Left kidney (tissue), 2 donors: Measurements from ENCODE around the gene PSPN. TPM values are rescaled to one million over a fixed set of nuclear protein-coding genes. Genes with fewer than 3 reads are reported as not detected.
"Not testable (repeated sequence)": the region's sequence is repeated elsewhere in the genome, so short reads cannot be mapped to it uniquely, and the experiment has no call there.

ENCODE experiments used
- DNase-seq: peaks from one replicate; pipeline ENCODE4 v3.0.0-alpha.2; 2013
- polyA plus RNA-seq: library from polyadenylated mRNA; unstranded; fragments of 120-200 nt; gene quantifications from one replicate; pipeline ENCODE4 v1.2.1, GENCODE V29; 2013; ENCODE audit not compliant: insufficient read length

The PSPN gene
- polyA plus RNA-seq, 1 donor, result 2.4 TPM

GRCh38 chr19:6374161-6374709 is 1.5 kb downstream of the PSPN start:
- no peak for DNase-seq

GRCh38 chr19:6373813-6374108 is 2.0 kb downstream of the PSPN start:
- no peak for DNase-seq

DNA sequence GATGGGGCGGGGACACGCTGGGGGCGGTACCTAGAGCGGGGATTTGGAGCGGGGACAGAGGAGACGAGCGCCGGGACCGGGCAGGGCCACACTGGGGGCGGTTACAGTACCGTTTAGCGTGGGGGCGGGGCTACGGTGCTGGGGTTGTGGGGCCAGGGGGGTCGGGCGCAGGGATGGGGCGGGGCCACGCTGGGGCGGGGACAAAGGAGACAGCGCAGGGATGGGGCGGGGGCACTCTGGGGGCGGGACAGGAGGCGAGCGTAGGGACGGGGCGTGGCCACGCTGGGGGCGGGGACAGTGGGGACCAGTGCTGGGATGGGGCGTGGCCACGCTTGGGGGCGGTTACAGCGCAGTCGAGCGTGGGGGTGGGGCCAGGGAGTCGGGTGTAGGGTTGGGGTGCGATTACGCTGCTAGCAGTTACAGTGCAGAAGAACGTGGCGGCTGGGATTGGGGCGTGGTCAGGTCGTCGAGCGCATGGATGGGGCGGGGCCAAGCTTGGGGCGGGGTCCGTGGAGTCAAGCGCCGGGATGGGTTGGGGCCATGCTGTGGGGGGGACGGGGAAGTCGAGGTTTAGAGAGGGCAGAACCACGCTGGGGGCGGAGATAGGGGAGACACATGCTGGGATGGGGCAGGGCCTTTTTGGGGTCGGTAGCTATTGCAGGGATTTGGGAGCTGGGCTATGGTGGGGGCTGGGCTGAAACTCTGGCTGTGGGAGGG is 2.5 kb downstream of the PSPN start:
- peak; percentile 95 for DNase-seq

DNA sequence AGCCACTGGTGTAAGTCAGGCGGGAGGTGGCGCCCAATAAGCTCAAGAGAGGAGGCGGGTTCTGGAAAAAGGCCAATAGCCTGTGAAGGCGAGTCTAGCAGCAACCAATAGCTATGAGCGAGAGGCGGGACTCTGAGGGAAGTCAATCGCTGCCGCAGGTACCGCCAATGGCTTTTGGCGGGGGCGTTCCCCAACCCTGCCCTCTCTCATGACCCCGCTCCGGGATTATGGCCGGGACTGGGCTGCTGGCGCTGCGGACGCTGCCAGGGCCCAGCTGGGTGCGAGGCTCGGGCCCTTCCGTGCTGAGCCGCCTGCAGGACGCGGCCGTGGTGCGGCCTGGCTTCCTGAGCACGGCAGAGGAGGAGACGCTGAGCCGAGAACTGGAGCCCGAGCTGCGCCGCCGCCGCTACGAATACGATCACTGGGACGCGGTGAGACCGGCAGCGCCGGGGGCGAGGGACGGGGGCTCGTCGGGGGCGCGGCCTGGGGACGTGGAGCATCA is 3.1 kb downstream of the PSPN start, which contains the start of gene ALKBH7:
ALKBH7 (plus strand) TSS at position 201 of the 502 bp plus-strand sequence; CDS start at position 228, 27 bp downstream.
- DNase-seq, result peak; percentile 100

DNA sequence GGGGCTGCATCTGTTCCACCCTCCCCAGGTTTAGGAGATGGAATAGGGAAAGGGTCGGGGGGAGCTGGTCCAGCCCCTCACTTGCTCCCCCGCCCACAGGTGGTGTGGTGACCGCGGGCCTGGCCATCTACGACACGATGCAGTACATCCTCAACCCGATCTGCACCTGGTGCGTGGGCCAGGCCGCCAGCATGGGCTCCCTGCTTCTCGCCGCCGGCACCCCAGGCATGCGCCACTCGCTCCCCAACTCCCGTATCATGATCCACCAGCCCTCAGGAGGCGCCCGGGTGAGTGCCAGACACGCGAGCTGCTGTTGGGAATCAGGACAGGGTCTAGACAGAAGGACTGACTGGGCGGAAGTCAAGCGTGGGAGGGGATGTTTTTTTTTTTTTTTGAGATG is 11.4 kb downstream of the PSPN start:
- DNase-seq, result no peak

DNA sequence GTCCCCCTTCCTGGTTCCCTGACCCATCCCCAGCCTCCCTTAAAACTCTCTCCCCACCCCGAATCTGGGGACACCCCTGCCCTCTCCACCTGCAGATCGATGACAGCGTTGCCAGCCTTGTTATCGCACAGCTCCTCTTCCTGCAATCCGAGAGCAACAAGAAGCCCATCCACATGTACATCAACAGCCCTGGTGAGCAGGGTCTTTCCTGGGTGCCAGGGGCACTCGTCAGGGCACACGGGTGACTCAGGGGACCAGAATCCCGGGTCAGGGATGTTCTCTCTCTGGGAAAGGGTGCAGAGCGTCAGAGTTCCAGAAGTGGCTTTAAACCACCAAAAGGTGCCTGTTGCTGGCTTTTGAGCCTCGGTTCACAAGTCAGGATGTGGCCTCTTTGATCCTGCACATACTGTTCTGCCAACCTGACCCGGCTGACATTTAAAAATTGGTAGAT is 13.4 kb downstream of the PSPN start:
- DNase-seq, result no peak

GRCh38 chr19:6362027-6362350 is 13.7 kb downstream of the PSPN start:
- no peak for DNase-seq

- DNase-seq, result not testable (repeated sequence)
Measured at GRCh38 chr19:6360857-6361216, 14.9 kb downstream of the PSPN start.

DNA sequence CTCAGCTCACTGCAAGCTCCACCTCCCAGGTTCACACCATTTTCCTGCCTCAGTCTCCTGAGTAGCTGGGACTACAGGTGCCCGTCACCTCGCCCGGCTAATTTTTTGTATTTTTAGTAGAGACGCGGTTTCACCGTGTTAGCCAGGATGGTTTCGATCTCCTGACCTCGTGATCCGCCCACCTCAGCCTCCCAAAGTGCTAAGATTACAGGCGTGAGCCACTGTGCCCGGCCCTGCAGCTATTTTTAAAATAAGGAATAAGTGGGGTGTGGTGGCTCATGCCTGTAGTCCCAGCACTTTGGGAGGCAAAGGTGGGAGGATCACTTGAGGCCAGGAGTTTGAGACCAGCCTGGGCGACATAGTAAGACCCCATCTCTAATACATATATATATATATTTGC is 15.3 kb downstream of the PSPN start:
- DNase-seq, result not testable (repeated sequence)

GRCh38 chr19:6359568-6360341 is 16.0 kb downstream of the PSPN start:
- no peak for DNase-seq

- no peak for DNase-seq
Measured at GRCh38 chr19:6358003-6358402, 17.7 kb downstream of the PSPN start.

DNA sequence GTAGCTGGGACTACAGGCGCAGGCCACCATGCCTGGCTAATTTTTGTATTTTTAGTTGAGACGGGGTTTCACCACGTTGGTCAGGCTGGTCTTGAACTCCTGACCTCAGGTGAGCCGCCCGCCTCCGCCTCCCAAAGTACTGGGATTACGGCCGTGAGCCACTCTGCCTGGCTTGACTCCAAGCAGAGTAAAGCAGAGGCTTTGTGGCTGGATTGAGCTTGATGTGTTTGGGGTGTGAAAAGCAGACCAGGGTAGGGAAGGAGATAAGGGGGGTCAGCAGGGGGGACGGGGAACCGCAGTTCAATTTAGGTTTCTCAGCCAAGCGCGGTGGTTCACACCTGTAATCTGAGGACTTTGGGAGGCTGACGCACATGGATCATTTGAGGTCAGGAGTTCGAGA is 18.6 kb downstream of the PSPN start:
- DNase-seq, result no peak

DNA sequence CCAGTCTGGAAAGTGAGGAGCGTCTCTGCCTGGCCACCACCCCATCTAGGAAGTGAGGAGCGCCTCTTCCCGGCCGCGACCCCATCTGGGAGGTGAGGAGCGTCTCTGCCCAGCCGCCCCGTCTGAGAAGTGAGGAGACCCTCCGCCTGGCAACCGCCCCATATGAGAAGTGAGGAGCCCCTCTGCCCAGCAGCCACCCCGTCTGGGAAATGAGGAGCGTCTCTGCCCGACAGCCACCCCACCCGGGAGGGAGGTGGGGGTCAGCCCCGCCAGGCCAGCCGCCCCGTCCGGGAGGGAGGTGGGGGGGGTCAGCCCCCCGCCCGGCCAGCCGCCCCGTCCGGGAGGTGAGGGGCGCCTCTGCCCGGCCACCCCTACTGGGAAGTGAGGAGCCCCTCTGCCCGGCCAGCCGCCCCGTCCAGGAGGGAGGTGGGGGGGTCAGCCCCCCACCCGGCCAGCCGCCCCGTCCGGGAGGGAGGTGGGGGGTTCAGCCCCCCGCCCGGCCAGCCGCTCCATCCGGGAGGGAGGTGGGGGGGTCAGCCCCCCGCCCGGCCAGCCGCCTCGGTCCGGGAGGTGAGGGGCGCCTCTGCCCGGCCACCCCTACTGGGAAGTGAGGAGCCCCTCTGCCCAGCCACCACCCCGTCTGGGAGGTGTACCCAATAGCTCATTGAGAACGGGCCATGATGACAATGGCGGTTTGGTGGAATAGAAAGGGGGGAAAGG is 20.3 kb downstream of the PSPN start:
- DNase-seq, result not testable (repeated sequence)

- DNase-seq, result no peak
Measured at GRCh38 chr19:6354098-6354674, 21.5 kb downstream of the PSPN start.

GRCh38 chr19:6352381-6353165 is 23.2 kb downstream of the PSPN start:
- DNase-seq, result no peak

DNA sequence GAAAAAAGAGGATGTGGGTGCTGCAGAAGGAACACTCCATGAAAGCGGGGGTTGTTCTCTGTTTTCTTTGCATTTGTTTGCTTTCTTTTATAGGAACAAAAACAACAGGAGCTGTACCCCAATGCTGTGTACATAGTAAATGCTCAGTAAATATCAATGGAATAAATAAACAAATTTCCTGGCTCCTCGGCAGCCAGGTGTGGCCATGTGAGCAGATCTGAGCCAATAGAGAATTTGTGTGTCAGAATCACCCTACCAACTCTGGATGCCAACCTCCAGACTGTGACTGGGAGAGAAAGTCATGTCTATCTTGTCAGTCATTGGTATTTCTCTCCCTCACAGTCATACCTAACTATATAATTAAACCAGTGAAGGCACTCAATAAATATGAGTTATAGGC is 25.0 kb downstream of the PSPN start:
- no peak for DNase-seq

GRCh38 chr19:6349271-6349670 is 26.5 kb downstream of the PSPN start:
- DNase-seq, result not testable (repeated sequence)

DNA sequence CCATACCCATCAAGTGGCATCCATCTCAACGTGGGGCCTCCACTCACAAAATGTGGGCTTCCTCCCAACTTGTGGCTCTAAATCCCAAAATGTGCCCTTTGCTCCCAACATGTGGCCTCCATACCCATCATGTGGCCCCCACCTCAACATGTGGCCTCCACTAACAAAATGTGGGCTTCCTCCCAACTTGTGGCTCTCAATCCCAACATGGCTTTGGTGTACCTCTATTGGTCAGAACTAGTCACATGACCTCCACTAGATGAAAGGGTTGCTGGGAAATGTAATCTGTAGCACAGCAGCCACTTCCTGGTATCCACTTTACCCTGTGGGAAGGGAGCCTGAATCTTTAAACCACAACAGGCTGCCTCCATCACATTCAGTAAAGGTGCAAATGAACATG is 32.3 kb downstream of the PSPN start:
- no peak for DNase-seq

DNA sequence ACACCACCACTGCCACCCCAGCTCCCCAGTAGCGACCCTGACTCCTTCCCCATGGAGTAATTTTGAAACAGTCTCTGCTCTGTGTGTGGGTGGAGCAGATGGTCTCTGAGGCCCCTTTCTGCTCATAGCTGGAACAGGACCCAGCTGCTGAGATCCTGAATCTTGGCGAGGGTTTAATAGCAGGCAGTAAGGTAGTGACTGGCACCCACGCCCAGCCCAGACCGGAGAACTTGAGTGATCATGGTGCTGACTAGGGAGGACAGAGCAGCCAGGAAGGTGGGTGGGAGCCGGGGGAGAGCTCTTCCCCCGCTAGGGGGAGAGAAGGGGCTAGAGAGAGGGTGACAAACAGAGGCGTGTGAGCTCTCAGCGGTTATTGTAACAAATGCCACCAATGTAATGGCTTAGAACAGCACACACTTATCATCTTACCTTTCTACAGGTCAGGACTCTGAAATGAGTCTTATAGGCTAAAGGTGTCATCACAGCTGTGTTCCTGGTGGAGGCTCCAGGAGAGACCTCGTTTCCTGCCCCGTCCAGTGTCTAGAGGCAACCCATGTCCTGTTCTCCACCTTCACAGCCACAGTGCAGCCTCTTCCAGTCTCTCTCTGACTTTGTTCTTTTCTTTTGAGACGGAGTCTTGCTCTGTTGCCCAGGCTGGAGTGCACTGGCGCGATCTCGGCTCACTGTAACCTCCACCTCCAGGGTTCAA is 35.1 kb downstream of the PSPN start:
- DNase-seq, result no peak

- DNase-seq, result no peak
Measured at GRCh38 chr19:6334490-6335285, 41.0 kb downstream of the PSPN start.
